ENCODE measurements around the gene TTLL11. TPM values are rescaled to one million over a fixed set of nuclear protein-coding genes. Genes with fewer than 3 reads are reported as not detected.

TTLL11 gene
- polyA plus RNA-seq, 1 donor: 30.4 TPM

DNA sequence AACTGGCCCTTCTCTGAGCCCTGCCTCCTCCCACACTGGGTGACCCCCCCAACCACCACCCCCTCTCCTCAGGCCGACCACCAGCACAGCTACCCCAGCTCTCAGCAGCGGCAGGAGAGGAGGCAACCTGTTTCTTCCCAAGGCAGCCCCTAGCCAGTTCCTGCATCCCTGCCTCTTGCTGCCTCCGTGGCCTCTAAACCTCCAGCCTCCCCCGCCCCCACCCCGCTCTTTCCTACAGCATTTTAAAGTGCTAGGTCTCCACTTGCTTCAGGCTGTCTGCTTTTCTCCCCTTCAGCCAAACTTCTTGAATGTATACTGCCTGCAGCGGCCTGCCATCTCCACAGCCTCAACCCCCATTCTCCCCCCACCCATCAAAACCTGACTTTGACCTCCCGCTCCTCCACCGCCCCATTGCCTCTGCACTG is 306.1 kb downstream of the TTLL11 start:
- DNase-seq (ENCODE audit: low read depth): no peak

DNA sequence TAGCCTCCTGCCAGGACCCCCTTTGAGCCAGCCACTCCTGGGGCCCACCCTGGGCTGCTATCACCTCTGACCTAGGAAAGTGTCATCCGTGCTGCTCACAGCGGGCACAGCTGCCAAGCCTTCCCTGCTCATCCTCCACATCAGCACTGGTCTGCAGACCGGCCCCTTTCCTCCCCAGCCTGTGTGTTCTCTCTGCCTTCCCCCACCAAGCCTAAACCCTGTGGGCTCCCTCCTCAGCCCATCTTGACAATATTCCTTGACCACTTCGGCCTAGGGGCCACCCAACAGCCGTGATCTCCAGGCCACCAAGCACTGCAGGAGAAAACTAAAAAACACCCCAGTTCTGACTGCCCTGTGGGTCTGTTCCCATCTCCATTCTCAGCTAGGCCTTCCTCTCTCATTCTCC is 306.6 kb downstream of the TTLL11 start:
- no peak for DNase-seq (ENCODE audit: low read depth)

DNA sequence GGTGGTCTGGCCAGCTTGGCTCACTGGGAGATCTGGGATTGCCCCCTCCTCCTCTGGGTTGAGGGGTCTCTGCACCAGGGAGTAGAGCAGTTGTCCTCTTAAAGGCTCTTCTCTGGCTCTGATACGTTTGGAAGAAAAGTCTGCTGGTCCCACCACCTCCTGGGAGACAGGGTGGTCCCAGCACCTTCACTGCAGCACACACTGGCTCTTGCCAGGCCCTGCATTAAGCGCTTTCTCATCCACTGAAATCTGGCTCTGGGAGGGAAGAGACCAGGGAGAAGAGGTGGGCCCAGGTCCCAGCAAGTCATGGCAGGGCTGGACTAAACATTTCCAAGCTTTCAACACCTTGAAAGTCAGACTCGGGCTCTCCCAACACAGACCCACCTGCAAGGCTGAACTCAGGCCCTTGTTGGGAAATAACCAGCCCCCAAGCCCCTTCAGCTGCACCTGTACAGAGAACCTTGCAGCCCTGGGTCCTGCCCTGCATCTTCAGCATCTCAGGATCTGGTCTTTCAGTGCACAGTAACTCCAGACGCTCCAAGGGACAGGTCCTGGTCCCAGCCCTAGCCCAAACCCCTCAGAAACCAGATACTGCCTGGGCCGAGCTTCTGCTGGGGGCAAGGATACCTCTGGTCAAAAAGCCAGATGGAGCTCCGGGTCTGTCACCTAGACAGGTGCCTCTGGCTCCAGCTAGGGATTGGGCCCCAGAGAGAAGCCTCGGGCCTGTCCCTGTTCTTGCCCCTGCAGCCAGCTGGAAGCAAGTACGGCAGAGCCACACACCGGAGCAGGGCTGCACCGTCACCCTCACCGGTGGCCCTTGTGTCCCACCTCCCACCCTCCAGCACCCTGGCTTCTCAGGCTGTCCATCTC is 307.2 kb downstream of the TTLL11 start:
- DNase-seq (ENCODE audit: low read depth): no peak

DNA sequence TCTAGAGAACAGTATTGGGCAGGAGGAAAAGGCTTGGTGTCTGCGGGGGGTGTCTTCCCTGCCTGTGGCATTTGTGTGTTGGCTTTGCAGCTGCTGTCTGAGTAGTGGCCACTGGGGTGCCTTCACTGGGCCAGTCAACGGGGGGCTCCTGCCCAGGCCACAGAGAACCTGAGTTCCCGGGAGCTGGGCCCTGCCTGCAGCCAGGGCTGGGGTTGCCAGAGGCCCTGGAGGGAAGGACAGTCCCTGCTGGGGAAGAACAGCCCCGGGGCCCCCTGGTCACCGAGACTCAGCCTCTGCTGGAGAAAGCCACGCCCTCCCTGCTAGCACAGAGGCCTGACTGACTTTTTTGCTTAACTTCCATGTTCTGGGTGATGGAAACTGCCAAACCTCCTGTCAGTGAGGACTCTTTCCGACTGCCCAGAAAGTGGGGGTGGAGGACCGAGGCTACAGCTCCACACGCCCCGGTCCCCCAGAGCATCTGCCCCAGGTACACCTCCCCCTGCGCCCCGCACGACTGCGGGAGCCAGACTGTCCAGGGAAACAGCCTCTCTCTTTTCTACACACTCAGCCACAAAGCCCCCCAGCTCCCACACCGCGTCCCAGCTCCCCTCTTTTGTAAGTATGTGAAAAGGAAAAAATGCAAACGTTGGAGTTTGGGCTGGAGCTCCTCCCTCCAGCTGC is 308.2 kb downstream of the TTLL11 start:
- DNase-seq (ENCODE audit: low read depth): no peak

DNA sequence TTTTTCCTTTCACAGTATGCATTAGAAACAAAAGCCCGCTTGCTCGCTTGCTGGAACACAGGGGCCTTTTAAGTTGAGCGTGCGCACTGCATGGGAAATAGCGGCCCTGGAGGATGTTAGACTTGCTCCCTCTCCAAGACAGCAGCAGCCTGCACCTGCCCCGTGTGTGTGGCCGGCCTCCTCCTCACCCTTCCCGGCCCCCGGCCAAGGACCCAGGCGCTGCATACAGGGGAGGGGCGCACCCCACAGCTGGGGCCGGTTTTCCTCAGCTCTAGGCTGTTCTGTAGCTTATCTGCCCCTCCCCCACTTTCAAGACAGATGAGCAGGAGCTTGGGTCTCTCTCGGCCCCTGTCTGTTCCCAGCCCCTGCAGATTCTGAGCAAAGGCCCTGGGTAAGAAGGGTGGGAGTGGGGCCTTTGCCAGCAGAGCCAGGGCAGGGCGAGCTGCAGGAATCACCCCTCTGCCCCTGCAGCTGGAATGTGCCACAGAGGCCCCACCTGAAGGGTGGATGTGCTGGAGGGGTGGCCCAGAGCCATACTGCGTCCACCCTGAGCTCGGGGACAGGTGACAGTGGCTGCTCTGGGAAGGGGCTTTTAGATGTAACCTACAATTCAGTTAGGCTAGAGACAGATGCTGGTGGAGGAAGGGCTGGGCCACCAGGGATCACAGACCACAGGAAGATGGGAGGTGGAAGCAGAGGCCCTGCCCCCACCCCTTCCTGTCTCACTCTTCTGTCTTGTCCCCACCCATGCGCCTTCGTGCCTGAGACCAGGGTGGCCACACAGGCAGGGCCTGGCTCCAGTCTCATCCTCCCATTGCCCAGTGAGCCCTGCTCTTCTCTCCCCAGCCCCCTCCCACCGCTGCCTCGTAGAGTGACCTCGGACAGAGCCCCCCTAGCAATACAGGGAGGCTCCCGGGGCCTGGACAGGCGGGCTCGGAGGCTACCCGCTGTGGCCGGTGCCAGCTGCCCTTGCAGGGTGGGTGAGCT is 309.3 kb downstream of the TTLL11 start:
- peak; percentile 25 for DNase-seq (ENCODE audit: low read depth)

DNA sequence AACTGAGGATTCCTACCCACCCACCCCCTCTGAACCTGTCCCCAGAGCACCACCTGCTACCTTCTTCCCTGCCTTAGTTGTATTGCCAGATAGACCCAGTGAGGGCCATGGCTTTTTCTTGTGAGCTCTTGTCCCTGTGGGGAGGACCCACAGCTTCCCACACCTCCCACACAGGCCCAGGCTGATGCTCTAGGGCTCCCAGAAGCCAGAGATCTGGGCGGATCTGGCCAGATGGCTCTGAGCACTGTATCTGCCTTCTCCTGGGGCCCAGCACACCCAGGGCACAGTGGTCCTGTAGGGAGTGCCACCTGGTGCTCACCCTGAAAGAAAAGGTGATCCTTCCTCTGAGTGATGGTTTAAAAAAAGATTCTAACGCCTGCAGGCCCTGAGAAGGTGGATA is 310.0 kb downstream of the TTLL11 start:
- no peak for DNase-seq (ENCODE audit: low read depth)

DNA sequence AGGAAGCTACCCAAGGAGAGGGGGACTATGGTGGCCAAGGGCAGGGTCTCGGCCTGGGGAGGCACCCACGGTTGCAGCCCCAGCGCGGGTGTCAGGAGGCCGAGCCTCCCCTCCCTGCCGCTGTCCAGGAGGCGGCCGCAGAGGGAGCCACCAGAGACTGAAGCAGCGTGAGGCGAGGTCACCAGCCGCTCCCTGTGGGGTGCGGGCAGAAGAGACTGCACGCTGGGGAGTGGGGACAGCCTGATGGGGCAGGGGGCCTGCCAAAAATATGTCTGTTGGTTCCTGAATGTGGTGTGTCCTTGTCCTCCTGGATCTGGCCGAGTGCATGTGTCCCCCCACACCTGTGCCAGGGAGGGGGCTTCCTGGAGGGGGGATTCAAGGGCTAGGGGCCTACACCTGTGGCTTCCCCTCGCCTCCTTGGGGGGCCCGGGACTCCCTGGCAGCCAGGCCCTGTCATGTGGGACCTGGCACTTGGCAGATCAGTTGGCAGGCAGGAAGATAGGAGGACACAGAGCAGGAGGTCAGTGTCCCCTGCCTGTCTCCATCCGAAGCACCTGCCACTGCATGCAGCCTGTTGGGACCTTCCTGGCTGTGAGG is 310.5 kb downstream of the TTLL11 start:
- no peak for DNase-seq (ENCODE audit: low read depth)

DNA sequence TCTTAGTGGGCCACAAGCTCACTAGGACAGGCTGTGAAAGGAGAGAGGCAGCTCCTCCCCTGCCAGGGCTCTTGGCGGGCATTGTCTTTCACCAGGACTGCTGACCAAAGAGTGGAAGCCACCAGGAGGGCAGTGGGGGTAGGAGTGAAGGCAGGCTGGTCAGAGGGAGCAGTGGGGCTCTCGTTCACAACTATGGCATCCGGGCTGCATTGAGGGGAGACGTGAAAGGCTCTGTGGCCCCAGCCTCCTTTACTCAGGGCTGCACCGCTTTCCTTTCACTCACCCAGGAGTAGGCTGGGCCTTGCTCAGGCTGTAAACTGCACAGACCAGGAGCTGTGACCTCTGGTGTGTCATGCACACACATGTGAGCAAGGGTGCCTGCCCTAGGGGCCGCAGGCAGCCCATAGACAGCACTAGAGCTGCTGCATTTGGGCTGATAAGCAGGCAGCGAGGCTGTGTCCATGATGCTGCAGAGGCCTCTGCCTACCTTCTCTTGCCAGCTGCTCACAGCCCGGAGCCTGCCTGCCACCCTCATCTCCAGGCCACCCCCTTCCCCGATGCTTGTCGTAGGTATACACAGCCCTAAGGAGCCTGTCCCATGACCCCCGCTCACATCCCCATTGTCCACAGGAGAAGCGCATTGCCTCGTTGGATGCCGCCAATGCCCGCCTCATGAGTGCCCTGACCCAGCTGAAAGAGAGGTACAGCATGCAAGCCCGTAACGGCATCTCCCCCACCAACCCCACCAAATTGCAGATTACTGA is 311.2 kb downstream of the TTLL11 start:
- DNase-seq (ENCODE audit: low read depth): no peak

DNA sequence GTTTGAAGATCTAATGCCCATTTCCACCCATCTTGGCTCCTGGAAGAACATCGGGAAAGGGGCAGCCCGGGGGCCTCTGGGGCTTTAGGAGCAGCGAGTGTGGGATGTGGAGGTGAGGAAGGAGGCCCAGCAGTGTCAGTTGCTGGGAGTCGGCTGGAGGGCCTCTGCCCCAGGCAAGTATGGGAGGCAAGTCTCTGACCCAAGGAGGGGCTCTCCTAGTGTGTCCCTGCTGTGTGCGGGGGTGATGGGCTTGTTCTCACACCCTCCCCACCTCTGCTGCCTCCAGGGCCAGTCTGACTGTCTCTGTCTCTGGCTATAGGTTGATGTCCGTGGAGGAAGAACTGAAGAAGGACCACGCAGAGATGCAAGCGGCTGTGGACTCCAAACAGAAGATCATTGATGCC is 312.0 kb downstream of the TTLL11 start:
- no peak for DNase-seq (ENCODE audit: low read depth)

DNA sequence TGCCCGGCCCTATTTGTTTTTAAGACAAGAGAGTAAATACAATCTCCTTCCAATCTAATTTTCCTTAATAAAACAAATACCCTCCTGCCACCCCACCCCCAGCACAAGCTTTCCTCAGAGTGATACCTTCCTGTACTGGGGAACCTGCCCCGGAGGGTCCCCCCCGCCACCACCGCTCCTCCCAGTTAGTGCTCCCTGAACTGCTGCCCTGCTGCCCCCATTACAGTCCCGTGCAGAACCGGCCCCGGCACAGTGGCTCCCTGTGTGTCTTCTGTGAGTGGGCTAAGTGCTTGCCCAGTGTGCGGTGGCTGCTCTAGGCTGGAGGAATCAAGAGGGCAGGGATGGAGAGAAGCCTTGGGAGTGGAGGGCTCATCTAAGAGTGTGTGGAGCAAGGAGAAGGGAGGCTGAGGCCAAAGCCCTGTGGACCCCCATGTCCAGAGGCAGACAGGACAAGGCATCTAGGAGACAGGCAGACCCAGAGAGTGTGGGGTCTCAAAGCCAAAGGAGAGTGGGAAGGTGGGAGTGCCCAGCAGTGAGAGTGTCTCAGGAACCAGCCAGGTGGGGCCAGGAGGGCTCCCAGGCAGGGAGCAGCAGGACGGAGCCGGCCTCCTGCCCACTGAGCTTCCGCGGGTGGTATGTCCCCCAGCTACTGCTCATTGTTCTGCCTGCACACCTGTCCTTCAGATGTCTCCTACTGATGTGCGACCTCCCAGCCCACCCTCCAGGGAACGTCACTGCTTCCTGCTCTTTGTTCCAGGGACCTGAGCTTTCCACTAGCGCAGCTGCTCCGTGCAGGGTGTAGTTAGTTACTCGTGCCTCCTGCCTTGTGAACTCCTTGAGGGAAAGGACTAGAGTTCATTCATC is 312.7 kb downstream of the TTLL11 start:
- DNase-seq (ENCODE audit: low read depth): no peak

DNA sequence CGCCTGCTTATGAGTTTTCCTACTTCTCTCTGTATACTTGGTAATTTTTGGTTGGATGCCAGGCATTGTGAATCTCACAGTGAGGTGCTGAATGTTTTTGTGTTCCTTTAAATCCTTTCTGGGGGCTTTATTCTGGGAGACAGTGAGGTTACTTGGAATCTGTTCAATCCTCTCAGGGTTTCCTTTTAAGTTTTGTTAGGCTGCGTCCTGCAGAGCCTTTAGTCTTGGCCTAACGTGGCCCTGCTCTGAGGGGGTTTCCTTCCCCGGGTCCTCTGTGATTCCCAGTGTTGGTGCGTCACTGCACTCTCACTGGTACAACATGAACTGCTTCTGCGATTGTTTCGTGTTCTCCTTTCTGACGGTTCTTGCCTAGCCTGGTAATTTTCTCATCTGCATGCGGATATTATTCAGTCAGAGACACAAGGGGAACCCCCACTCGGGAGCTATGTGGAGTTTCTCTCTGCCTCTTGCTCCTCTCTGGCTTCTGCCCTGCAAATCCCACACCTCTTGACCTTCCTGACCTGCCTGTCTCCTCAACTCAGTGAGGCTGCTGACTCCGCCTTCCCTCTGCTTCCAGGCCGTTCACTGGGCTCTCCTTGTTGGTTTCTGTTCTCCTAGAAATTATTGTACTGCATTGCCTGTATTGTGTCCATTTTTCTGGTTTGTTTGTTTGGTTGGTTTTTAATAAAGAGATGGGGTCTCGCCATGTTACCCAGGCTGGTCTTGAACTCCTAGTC is 313.6 kb downstream of the TTLL11 start:
- no peak for DNase-seq (ENCODE audit: low read depth)

DNA sequence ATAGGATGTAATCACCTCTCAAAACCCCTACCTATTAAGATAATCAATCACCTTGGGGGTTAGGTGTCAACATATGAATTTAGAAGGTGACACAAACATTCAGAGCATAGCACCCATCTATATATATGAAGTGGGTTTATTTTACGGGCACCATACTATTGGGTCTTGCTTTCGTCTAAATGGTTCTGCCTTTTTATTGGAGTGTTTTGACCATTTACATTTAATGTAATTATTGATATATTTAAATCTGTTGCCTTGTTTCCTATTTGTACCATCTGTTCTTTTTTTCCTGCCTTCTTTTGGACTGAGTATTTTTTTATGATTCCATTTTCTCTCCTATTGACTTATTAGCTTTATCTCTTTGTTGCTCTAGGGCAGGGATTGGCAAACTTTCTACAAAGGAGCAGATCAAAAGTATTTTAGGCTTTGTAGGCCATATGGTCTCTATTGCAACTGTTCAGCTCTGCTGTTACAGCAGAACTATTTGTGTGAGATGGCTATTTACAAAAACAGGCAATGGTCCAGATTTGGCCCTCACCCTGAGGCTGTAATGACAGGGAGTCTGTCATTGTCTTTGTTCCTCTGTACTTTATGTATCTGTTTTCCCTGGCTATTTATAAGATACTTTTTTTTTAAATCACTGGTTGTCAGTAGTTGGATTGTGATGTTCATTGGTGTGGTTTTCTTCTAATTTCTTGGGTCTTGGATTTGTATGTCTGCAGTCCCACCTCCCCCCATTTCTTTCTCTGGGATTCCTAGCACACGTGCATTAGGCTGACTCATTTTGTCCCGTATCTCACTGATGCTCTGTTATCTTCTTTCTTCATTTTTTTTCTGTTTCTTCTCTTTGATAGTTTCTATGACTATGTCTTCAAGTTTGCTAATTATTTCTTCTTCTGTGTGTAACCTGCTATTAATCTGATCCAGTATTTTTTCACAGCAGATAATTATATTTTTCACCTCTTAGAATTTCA is 314.6 kb downstream of the TTLL11 start:
- DNase-seq (ENCODE audit: low read depth): no peak

DNA sequence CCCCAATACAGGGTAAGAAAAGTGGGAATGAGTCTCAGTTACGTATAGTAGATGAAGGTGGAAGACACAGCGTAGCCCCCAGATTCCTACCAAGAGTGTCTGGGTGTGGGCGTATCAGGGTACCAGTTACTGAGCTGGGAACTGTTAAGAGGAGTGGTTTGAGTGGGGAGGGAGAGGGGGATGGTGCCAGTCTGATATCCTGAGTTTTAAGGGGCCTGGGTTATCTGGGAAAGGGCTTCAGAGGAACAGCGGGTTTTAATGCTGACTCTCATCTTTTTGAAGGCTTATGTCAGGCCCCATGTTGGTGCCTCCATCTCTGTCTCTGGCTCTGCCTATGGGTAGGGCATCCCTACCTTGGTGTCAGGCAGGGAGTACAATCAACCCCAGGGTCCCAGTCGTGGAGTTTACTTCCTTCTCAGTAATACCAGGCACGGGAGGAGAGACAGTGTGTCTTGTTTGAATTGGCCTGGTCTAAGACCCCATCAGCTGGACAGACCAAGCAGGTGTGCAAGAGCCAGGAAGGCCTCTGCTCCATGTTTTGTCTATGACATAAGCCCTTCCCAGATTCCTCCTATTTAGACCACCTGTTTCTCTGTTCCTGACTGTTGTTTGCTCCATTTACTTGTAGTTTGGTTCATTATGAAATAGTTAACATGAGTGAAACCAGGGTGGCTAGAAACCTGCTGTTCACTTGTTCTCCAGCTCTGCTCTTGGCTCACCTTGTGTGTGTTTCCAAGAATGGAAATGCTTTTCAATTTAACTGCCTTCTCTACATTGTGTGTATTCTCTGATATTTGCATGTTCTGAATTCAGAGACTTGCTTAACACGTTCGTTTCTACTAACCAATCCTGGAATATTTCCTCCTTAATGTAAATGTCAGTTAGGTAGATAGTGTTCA is 316.1 kb downstream of the TTLL11 start:
- no peak for DNase-seq (ENCODE audit: low read depth)

DNA sequence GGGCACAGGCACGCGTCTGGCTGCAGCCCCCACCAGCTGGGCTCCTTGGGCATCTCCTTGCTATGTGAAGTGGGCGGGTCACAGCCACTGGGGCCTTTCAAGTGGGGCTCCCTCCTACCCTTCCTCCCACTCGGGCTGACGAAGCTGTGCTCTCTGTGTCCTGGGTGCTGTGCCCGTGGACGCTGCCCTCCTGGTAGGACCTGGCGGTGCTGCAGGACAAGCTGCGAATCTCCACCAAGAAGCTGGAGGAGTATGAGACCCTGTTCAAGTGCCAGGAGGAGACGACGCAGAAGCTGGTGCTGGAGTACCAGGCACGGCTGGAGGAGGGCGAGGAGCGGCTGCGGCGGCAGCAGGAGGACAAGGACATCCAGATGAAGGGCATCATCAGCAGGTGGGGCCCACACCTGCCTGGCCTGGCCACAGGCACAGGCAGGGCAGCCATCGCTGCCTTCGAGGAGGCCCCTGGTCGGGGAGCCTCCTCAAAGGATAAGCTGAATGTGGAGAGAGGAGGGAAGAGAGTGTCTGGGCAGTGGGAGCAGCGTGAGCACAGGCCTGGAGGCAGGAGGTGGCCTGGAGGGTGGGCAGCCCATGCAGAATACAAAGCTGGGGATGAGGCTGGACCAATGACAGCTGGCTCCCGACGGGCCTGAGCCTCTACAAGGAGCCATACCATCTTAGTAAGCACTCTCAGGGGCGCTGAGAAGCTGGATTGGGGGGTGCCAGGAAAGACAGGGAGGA is 316.9 kb downstream of the TTLL11 start:
- DNase-seq (ENCODE audit: low read depth): no peak

DNA sequence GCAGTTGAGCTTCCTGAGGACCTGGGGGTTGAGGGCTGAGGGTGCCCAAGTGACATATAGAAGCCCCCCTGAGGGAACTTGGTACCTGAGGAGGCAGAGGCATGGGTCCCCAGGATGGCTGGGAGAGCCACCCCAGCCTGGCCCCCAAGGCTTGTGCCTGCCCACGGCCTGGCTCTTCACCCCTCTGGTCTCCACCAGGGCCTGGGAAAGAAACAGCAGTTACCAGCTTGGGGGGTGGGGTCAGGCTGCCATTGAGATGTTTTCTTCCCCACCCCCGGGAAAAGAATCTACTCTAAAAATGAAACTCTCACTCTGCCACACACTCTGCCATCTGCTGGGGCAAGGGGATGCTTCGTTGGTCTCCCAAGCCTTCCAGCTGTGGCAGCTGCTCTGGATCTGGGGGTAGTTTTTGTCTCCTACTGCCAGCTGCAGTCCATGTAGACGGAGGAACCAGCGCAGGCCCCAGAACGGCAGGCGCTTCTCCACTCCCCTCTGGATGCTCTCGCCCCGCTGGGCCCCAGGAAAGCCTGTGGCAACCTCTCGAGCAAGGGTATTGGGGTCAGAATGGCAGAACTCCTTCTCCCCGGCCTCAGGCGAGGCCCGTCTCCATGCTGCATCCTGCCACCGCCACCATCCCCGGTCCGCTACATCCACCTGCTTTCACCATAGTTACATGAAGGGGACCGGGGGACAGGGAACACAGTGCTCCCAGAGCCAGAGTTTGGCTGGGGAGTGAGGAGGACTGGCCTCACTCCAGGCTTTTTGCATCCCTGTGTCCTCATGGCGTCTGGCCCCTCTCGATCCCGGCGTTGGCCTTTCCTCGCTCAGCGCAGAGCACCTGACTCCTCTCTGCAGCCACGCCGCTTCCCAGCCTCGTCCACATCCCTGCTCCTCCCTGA is 318.1 kb downstream of the TTLL11 start:
- no peak for DNase-seq (ENCODE audit: low read depth)

All from forelimb muscle (tissue), 1 donor.